GM12878 (cell line): Measurements from ENCODE around the gene TTC9C. TPM values are rescaled to one million over a fixed set of nuclear protein-coding genes. Genes with fewer than 3 reads are reported as not detected.

Experiments
- BHLHE40 ChIP-seq, 2 experiments: fragments of 450-650 bp in 1 of 2; IDR thresholded peaks; 2 replicates each; pipeline ENCODE4 v1.6.1; 2011 to 2017; ENCODE audit warnings: low read depth in 2 of 2, borderline replicate concordance in 1 of 2, improper control_type of control experiment in 1 of 2, low read length in 1 of 2, mild to moderate bottlenecking in 1 of 2
- CHD4 ChIP-seq: fragments of 200-600 bp; sonication (generic); IDR thresholded peaks from 2 replicates; pipeline ENCODE4 v1.6.1; 2016; ENCODE audit warnings: mild to moderate bottlenecking
- ESRRA ChIP-seq: IDR thresholded peaks from 2 replicates; pipeline ENCODE4 v1.6.1; 2012; ENCODE audit warnings: mild to moderate bottlenecking, low read length, improper control_type of control experiment
- HDGF ChIP-seq: fragments of 450-650 bp; IDR thresholded peaks from 2 replicates; pipeline ENCODE4 v1.6.1; 2016; ENCODE audit warnings: antibody characterized with exemption
- IKZF2 ChIP-seq, 2 experiments: fragments of 450-650 bp; IDR thresholded peaks; 2 replicates each; pipeline ENCODE4 v1.6.1; 2017; ENCODE audit warnings: mild to moderate bottlenecking in 2 of 2, moderate library complexity in 2 of 2
- JUND ChIP-seq: IDR thresholded peaks from 2 replicates; pipeline ENCODE4 v1.6.1; 2012; ENCODE audit warnings: low read depth, mild to moderate bottlenecking, low read length, improper control_type of control experiment, moderate library complexity
- NFXL1 ChIP-seq: fragments of 450-650 bp; IDR thresholded peaks from 2 replicates; pipeline ENCODE4 v1.6.1; 2017; ENCODE audit warnings: antibody characterized with exemption, mild to moderate bottlenecking, borderline replicate concordance
- NR2C2 ChIP-seq: IDR thresholded peaks from 2 replicates; pipeline ENCODE4 v1.6.1; 2011; ENCODE audit warnings: borderline replicate concordance, low read depth; ENCODE audit not compliant: control insufficient read depth, insufficient read length
- POLR2AphosphoS2 ChIP-seq: IDR thresholded peaks from 2 replicates; pipeline ENCODE4 v1.6.1; 2011; ENCODE audit warnings: low read depth, mild to moderate bottlenecking, low read length, improper control_type of control experiment, moderate library complexity
- RCOR1 ChIP-seq: conservative IDR thresholded peaks from 2 replicates; pipeline ENCODE4 v1.6.1; 2012; ENCODE audit warnings: low read depth, low read length, improper control_type of control experiment
- SPI1 ChIP-seq: IDR thresholded peaks from 2 replicates; pipeline ENCODE4 v1.6.1; 2011; ENCODE audit warnings: low read depth, mild to moderate bottlenecking, low read length, moderate library complexity, borderline replicate concordance; ENCODE audit not compliant: insufficient read depth
- SREBF1 ChIP-seq: IDR thresholded peaks from 2 replicates; pipeline ENCODE4 v1.6.1; 2012; ENCODE audit warnings: mild to moderate bottlenecking, low read length
- SREBF2 ChIP-seq: IDR thresholded peaks from 2 replicates; pipeline ENCODE4 v1.6.1; 2012; ENCODE audit warnings: mild to moderate bottlenecking, low read length
- TCF3 ChIP-seq: IDR thresholded peaks from 2 replicates; pipeline ENCODE4 v1.6.1; 2012; ENCODE audit warnings: low read depth, mild to moderate bottlenecking, low read length, borderline replicate concordance; ENCODE audit not compliant: insufficient read depth
- ZNF207 ChIP-seq: fragments of 450-650 bp; IDR thresholded peaks from 2 replicates; pipeline ENCODE4 v1.6.1; 2014; ENCODE audit warnings: antibody characterized with exemption, mild to moderate bottlenecking, borderline replicate concordance
- ZNF24 ChIP-seq: fragments of 450-650 bp; IDR thresholded peaks from 2 replicates; pipeline ENCODE4 v1.6.1; 2017; ENCODE audit warnings: antibody characterized with exemption, mild to moderate bottlenecking
- polyA plus RNA-seq, 11 experiments: library from polyadenylated mRNA; depleted of rRNA in 4 of 11; unstranded in 6 of 11; stranded (reverse) in 5 of 11; fragments of >200 nt; fragmentation: Nextera tagmentation in 4 of 11; fragmentation: Illumina TruSeq in 1 of 11; extraction: Ambion mirVana in 4 of 11; extraction: Trizol in 1 of 11; gene quantifications; 1 replicate in 1 of 11; 2 replicates in 10 of 11; pipeline versions ENCODE4 v1.2.1 to v1.2.3, GENCODE V29; 2011 to 2016; ENCODE audit warnings: inconsistent platforms in 2 of 11, missing spikeins in 2 of 11, low read depth in 1 of 11
- total RNA-seq, 4 experiments: library from RNA; depleted of rRNA in 3 of 4; stranded (reverse); fragments of >200 nt in 3 of 4; fragmentation: Illumina TruSeq in 1 of 4; extraction: Trizol in 1 of 4; gene quantifications; 2 replicates each; pipeline versions ENCODE4 v1.2.1 to v1.2.3, GENCODE V29; 2013 to 2021
- TF ChIP-seq, protein P1 (sequence below): fragments of 450-650 bp; IDR thresholded peaks from 2 replicates; pipeline ENCODE4 v1.6.1; 2017; ENCODE audit warnings: antibody characterized with exemption, mild to moderate bottlenecking, moderate library complexity
- TF ChIP-seq, protein P2 (sequence below): fragments of 450-650 bp; IDR thresholded peaks from 2 replicates; pipeline ENCODE4 v1.6.1; 2017; ENCODE audit warnings: mild to moderate bottlenecking, moderate library complexity
- TF ChIP-seq, protein P3 (sequence below): fragments of 450-650 bp; IDR thresholded peaks from 2 replicates; pipeline ENCODE4 v1.6.1; 2017; ENCODE audit warnings: mild to moderate bottlenecking, moderate library complexity

TTC9C gene
- total and polyA plus RNA-seq, 10 of the 15 experiments (the other 5 are each of a cell fraction or from before 2014, with no cell fraction given): 42.0 to 72.3 (median 50.4) TPM

DNA sequence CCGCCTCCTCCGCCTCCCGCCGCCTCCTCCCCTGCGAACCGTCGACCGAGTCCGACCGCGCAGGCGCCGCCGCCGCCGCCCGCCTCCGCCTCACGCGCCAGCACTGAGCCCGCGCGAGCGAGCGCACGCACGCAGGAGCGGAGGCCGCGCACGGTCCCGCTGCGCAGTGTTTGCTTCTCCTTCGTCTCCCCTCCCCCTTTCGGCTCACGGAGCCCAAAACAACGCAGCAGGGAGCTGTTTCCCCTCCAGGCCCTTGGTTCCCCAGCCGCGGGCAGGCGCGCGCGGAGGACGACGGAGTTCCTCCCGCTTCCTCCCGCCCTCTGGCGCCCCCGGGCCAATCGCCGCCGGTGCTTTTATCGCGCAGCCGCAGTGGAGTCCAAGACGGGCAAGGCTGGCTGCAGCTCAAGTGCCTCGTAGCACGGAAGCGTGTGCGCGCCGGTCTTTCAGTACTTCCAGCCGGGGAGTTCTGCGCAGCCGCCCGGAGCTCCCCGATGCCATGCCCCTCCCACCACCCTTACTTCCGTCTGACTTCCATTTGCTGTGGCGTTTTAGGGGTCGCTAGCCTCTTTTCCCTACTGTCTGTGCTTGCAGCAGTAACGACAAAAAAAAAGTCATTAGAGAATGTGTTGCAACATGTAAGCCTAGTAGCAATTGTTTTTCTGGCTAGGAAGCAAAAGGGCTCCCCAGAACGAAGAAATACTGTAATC is 968 bp upstream of the TTC9C start, which contains the start of gene HNRNPUL2 (continued):
- TF ChIP-seq JUND (no peak), IKZF2 (IDR thresholded peaks at IDR 0.05) (no peak; a peak in 1 of 4 replicates), SREBF2 (no peak), ZNF207 (peak; percentile 86; the same call in 1 of the 2 replicates), NR2C2 (no peak), HDGF (peak; percentile 93), NFXL1 (no peak), TCF3 (no peak; the same call in 1 of the 2 replicates), POLR2AphosphoS2 (peak; percentile 93), SPI1 (peak; percentile 67), ESRRA (no peak), RCOR1 (no peak; the same call in 1 of the 2 replicates), ZNF24 (peak; percentile 57; the same call in 1 of the 2 replicates), BHLHE40 (IDR thresholded peaks at IDR 0.05; ENCODE audit: borderline replicate concordance in 1 of 2, low read depth in 2 of 2, low read length in 1 of 2) (peak; percentile 83 to 97), SREBF1 (no peak), CHD4 (no peak)
- TF ChIP-seq, protein P1, sequence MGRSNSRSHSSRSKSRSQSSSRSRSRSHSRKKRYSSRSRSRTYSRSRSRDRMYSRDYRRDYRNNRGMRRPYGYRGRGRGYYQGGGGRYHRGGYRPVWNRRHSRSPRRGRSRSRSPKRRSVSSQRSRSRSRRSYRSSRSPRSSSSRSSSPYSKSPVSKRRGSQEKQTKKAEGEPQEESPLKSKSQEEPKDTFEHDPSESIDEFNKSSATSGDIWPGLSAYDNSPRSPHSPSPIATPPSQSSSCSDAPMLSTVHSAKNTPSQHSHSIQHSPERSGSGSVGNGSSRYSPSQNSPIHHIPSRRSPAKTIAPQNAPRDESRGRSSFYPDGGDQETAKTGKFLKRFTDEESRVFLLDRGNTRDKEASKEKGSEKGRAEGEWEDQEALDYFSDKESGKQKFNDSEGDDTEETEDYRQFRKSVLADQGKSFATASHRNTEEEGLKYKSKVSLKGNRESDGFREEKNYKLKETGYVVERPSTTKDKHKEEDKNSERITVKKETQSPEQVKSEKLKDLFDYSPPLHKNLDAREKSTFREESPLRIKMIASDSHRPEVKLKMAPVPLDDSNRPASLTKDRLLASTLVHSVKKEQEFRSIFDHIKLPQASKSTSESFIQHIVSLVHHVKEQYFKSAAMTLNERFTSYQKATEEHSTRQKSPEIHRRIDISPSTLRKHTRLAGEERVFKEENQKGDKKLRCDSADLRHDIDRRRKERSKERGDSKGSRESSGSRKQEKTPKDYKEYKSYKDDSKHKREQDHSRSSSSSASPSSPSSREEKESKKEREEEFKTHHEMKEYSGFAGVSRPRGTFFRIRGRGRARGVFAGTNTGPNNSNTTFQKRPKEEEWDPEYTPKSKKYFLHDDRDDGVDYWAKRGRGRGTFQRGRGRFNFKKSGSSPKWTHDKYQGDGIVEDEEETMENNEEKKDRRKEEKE: no peak
- TF ChIP-seq, protein P2, sequence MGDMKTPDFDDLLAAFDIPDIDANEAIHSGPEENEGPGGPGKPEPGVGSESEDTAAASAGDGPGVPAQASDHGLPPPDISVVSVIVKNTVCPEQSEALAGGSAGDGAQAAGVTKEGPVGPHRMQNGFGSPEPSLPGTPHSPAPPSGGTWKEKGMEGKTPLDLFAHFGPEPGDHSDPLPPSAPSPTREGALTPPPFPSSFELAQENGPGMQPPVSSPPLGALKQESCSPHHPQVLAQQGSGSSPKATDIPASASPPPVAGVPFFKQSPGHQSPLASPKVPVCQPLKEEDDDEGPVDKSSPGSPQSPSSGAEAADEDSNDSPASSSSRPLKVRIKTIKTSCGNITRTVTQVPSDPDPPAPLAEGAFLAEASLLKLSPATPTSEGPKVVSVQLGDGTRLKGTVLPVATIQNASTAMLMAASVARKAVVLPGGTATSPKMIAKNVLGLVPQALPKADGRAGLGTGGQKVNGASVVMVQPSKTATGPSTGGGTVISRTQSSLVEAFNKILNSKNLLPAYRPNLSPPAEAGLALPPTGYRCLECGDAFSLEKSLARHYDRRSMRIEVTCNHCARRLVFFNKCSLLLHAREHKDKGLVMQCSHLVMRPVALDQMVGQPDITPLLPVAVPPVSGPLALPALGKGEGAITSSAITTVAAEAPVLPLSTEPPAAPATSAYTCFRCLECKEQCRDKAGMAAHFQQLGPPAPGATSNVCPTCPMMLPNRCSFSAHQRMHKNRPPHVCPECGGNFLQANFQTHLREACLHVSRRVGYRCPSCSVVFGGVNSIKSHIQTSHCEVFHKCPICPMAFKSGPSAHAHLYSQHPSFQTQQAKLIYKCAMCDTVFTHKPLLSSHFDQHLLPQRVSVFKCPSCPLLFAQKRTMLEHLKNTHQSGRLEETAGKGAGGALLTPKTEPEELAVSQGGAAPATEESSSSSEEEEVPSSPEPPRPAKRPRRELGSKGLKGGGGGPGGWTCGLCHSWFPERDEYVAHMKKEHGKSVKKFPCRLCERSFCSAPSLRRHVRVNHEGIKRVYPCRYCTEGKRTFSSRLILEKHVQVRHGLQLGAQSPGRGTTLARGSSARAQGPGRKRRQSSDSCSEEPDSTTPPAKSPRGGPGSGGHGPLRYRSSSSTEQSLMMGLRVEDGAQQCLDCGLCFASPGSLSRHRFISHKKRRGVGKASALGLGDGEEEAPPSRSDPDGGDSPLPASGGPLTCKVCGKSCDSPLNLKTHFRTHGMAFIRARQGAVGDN: no peak; the same call in none of the 2 replicates
- TF ChIP-seq, protein P3, sequence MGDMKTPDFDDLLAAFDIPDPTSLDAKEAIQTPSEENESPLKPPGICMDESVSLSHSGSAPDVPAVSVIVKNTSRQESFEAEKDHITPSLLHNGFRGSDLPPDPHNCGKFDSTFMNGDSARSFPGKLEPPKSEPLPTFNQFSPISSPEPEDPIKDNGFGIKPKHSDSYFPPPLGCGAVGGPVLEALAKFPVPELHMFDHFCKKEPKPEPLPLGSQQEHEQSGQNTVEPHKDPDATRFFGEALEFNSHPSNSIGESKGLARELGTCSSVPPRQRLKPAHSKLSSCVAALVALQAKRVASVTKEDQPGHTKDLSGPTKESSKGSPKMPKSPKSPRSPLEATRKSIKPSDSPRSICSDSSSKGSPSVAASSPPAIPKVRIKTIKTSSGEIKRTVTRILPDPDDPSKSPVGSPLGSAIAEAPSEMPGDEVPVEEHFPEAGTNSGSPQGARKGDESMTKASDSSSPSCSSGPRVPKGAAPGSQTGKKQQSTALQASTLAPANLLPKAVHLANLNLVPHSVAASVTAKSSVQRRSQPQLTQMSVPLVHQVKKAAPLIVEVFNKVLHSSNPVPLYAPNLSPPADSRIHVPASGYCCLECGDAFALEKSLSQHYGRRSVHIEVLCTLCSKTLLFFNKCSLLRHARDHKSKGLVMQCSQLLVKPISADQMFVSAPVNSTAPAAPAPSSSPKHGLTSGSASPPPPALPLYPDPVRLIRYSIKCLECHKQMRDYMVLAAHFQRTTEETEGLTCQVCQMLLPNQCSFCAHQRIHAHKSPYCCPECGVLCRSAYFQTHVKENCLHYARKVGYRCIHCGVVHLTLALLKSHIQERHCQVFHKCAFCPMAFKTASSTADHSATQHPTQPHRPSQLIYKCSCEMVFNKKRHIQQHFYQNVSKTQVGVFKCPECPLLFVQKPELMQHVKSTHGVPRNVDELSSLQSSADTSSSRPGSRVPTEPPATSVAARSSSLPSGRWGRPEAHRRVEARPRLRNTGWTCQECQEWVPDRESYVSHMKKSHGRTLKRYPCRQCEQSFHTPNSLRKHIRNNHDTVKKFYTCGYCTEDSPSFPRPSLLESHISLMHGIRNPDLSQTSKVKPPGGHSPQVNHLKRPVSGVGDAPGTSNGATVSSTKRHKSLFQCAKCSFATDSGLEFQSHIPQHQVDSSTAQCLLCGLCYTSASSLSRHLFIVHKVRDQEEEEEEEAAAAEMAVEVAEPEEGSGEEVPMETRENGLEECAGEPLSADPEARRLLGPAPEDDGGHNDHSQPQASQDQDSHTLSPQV: no peak
